CD4-positive, alpha-beta T cell treated with Interleukin-10 for 1 hour (primary cell): Measurements from ENCODE around the gene DPH2.

Experiments
- DNase-seq: peaks from one replicate; pipeline ENCODE4 v3.0.0-alpha.2; 2020

DPH2 gene

GRCh38 chr1:43970502-43970901 lies 692 bp downstream of the DPH2 start:
- no peak for DNase-seq

GRCh38 chr1:43970911-43971310 lies 1.1 kb downstream of the DPH2 start:
- no peak for DNase-seq

- no peak for DNase-seq
Measured at GRCh38 chr1:43971336-43971980, 1.6 kb downstream of the DPH2 start.

- no peak for DNase-seq
Measured at GRCh38 chr1:43973981-43974442, 4.2 kb downstream of the DPH2 start.

GRCh38 chr1:43974443-43975248 lies 4.8 kb downstream of the DPH2 start, which contains the start of gene ATP6V0B:
ATP6V0B (plus strand) TSS chr1:43974960; CDS start chr1:43975041, 81 bp downstream.
- DNase-seq = peak; percentile 91

- DNase-seq = peak; percentile 52
Measured at GRCh38 chr1:43975249-43975961, 5.6 kb downstream of the DPH2 start.

GRCh38 chr1:43976045-43976444 lies 6.2 kb downstream of the DPH2 start:
- no peak for DNase-seq

GRCh38 chr1:43976890-43977289 lies 7.1 kb downstream of the DPH2 start:
- DNase-seq = no peak

GRCh38 chr1:43977376-43978263 lies 7.8 kb downstream of the DPH2 start:
- DNase-seq = no peak

GRCh38 chr1:43978264-43978550 lies 8.4 kb downstream of the DPH2 start:
- no peak for DNase-seq

- peak; percentile 47 for DNase-seq
Measured at GRCh38 chr1:43978551-43979260, 8.9 kb downstream of the DPH2 start, which contains the start of gene B4GALT2. B4GALT2 (plus strand) TSS chr1:43979210; CDS start chr1:43981161, 1,951 bp downstream.

GRCh38 chr1:43979261-43979527 lies 9.4 kb downstream of the DPH2 start:
- DNase-seq = no peak

GRCh38 chr1:43979528-43980254 lies 9.9 kb downstream of the DPH2 start:
- DNase-seq = peak; percentile 27

GRCh38 chr1:43980255-43981134 lies 10.7 kb downstream of the DPH2 start:
- no peak for DNase-seq

GRCh38 chr1:43981135-43981491 lies 11.3 kb downstream of the DPH2 start:
- no peak for DNase-seq

- DNase-seq = no peak
Measured at GRCh38 chr1:43981636-43982035, 11.8 kb downstream of the DPH2 start.

GRCh38 chr1:43982241-43982640 lies 12.4 kb downstream of the DPH2 start:
- no peak for DNase-seq

- DNase-seq = no peak
Measured at GRCh38 chr1:43982808-43983207, 13.0 kb downstream of the DPH2 start.

- no peak for DNase-seq
Measured at GRCh38 chr1:43983253-43983899, 13.6 kb downstream of the DPH2 start.

GRCh38 chr1:43984855-43985254 lies 15.0 kb downstream of the DPH2 start:
- DNase-seq = no peak
